Breast epithelium (tissue), 3 donors: Measurements from ENCODE around the gene CD4.

Source experiments
- CTCF ChIP-seq, 3 donors: fragments of 450-650 bp; IDR thresholded peaks; one replicate each; pipeline ENCODE4 v1.5.1; 2016 to 2017; ENCODE audit warnings: antibody characterized with exemption in 3 of 3, mild to moderate bottlenecking in 3 of 3, moderate library complexity in 3 of 3
- POLR2AphosphoS5 ChIP-seq, 3 donors: sonication (generic); formaldehyde crosslinking; IDR thresholded peaks; one replicate each; pipeline ENCODE4 v1.6.1; 2017; ENCODE audit warnings: antibody characterized with exemption in 3 of 3

GRCh38 chr12:6777386-6777785 is 11.9 kb upstream of the CD4 start:
- TF ChIP-seq CTCF (IDR thresholded peaks at IDR 0.05) (no peak), POLR2AphosphoS5 (IDR thresholded peaks at IDR 0.05) (no peak)
